HG02763 (cell line): ENCODE measurements around the gene UCN3.
"Not testable (repeated sequence)": the region's sequence is repeated elsewhere in the genome, so short reads cannot be mapped to it uniquely, and the experiment has no call there.

Experiments
- ATAC-seq: cut with Tn5 transposase; IDR thresholded peaks from one replicate; pipeline ENCODE4 v1.9.1; 2021; ENCODE audit warnings: mild to moderate bottlenecking, moderate library complexity; ENCODE audit not compliant: unreplicated experiment

Gene UCN3

DNA sequence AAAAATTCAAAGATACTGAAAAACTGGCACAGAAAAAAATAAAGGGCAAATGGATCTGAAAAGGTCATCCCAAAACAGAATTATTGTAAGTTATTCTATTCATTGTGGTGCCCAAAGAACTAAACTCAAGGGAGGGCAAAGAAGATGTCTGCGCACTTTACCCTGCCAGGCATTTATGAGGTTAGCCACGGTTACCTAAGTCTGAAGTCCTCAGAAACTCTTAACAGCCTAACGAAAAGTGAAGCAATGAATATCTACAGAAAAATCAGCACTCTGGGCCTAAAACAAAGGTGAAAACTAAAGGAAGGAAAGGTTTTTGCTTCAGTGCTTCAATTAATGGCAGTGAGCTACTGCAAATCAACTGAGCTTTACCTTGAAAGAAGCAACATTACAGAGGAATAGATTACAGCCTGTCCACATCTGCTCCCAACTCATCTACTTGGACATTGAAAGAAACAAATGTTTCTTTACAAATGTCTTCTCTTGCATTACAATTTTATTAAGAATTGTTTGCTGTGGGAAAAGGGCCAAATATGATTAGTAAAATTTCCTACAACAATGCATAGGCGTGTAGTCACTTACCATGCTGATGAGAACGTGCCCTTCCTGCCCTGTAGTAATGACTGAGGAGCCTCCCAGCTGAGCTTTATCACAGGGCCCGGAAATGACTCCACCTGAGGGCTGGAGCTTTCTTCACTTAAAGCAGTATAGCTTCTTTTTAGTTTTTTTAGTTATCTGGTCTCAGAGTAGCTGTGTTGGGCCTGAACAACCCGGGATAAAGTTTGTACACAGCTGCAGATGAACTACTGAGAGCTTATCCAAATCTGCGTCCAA, 39.7 kb downstream of the UCN3 start, which contains the start of gene TUBAL3:
Gene TUBAL3 (minus strand): TSS at position 621 of the 834 bp plus-strand sequence. CDS start 36 bp downstream, at position 585.
- ATAC-seq = no peak

DNA sequence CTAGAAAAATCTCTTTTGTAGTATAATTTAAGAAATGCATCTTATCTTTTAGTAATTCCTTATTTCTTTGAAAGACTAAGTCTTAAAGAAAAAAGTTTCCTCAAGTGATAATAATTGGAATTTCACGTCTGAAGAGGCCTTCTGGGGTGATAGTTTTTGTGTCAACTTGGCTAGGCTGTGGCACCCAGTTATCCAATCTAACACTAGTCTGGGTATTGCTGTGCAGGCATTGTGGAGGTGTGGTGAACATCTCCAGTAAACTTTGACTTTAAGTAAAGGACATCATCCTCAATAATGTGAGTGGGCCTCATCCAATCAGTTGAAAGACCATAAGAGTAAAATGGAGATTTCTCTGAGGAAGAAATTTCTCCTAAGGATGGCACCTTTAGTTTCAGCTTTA, 42.2 kb downstream of the UCN3 start:
- ATAC-seq = no peak

DNA sequence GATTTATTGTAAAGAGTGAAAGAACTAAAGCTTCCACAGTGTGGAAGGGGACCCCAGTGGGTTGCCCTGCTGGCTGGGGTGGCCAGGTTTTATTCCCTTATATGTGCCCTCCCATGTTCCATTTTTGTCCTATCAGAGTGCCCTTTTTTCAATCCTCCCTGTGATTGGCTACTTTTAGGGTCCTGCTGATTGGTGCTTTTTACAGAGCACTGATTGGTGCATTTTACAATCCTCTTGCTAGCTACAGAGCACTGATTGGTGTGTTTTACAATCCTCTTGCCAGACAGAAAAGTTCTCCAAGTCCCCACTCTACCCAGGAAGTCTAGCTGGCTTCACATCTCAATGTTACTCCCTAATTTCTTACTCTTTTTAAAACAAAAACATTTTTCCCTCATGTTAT, 46.0 kb downstream of the UCN3 start:
- ATAC-seq = not testable (repeated sequence)

DNA sequence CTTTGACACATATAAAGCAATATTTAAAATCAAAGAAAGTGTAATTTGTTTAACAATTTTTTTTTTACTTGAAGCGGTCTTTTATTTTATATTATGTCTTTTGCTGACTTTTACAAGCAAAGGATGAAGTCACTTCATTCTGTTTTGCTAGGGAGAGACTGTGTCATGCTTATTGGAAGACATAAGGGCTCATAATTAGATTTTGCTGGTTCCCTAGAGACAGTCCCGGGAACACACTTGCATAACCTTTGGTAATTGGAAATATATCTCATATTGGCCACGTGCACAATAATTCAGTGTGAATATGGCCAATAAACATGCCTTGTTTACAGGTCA, 47.1 kb downstream of the UCN3 start:
- ATAC-seq = no peak

DNA sequence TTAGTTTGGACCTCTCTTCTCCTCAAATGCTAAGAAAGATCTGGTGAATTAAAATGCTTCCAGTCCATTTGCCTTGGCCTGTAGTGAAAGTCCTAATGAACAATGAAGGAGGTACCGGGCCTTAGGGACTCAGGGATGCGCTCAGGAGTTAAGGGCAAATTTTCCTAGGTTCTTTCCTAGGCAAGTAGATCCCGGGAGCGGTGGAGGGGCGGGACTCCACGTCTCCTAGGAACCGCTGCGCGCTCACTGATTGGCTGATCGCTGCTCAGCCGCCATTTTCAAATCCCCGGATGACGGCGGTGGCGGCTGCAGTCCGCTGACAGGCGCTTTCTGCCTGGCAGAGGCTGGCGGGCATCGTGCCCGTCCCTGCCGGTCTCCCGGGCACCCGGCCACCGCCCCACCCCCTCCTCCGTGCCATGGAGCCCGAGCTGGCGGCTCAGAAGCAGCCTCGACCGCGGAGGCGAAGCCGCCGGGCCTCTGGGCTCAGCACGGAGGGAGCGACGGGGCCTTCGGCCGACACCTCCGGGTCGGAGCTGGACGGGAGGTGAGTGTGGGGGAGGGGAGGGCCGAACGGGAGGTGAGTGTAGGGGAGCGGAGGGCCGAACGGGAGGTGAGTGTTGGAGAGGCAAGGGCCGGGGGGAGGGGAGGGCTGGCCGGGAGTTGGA, 47.6 kb downstream of the UCN3 start, which contains the start of gene NET1:
Gene NET1 (plus strand): TSS at position 281 of the 665 bp plus-strand sequence. CDS start 136 bp downstream, at position 417.
- ATAC-seq = peak; percentile 95

DNA sequence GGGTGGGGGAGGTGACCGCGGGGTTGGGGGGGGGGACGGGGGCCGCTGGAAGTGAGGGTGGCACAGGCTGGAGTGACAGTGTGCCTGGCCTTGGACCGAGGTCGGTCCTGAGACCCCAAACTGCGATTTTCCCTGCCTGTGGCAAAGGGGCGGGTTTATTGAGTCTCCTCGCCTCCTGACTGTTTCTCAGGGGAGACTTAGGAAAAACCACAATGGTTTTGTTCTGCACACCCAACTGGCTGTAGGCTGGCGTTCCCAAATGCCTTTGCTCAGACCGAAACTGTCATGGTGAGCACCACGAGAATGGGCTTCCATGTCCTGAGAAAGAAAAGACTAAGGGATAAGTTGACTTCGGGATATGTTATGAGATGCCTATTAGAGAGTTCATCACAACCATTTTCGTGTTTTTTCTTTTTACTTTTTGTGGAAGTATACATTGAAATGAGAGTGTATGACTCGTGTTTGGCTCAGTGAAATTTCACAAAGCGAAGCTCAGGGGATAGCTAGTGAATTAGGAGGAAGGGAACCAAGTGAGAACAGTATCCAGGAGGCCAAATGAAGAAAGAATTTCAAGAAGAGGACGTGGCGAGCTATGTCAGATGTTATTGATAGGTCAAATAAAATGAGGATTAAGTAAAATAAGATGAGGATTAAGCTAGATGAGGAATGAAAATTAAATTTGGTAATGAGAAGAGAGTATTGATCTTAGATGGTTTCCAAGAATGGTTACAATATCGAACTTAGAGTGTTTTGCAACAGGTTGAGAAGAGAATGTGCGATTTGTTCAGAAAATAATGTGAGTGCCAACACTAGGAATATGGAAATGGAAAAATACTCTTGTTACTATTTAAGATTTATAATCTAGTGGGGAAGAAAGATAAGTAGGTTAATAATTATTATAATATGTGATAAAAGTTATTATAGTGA, 48.5 kb downstream of the UCN3 start:
- ATAC-seq = no peak

DNA sequence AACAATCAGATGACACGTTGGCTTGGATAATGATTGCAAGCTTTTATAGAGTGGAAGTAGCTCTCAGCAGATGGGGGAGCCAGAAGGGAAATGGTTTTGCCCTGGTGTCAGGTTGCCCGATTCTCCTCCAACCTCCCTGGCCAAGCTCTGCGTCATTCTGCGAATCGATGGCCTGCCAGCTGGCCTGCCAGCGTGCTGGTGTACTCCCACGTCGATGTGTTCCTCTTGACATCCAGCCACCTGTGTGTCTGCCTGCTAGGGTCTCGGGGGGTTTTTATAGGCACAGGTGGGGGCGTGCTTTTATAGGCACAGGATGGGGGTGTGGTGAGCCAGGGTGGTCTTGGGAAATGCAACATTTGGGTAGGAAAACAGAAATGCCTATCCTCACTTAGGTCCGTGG, 52.2 kb downstream of the UCN3 start:
- no peak for ATAC-seq

DNA sequence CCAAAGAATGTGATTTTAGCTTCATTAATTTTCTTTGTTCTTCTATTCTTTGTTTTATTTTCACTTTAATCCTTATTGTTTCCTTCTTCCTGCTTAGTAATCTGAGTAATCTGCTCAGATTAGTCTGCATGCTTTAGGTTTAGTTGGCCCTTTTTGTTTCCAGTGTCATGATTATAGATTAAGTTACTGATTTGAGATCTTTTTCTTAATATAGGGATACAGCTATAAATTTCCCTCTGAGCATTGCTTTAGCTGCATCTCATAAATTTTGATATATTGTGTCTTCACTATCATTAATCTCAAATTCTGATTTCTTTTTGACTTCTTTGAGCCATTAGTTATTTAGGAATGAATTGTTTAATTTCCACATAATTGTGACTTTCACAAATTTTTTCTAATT, 53.8 kb downstream of the UCN3 start:
- no peak for ATAC-seq

DNA sequence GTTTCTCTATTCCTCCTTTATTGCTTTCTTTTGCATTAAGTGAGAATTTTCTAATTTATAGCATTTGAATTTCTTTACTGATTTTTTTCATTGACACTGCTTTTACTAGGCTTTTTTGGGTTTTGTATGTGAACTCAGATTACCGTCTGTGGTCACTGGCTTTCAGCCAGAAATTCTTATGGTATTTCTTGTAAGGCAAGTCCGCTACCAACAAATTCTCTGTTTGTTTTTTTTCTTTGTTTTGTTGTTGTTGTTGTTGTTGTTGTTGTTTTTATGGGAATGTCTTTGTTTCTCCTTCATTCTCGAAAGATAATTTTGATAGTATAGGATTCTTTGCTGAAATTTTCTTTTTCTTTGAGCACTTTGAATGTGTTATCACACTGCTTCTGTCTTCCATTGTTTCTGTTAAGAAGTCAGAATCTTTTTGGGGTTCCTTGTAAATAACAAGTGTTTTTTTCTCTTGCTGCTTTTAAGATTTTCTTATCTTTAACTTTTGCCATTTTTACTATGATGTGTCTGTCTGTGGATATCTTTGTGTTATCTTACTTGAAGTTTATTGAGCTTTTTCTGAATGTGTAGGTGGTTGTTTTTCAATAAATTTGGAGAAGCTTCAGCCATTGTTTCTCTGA, 54.8 kb downstream of the UCN3 start:
- ATAC-seq = no peak

DNA sequence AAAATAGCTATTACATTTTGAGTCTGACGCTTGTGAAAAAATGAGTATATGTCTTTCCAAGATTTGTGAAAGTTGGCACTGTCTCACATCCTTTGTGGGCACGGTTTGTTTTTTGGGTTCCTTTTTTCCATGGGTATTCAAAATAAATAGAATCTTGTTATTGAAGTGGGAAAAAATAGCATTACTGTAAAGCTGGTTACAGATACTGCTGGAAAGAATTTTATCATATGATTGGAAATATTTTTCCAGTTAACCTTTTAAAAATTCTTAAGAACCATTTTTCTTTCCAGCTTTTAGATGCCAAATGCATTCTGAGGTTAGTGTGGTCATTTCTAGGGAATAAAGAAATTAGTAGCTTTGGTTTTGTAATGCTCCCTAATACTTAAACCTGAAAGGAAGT, 59.0 kb downstream of the UCN3 start:
- ATAC-seq = no peak
